GM19463 (cell line): ENCODE measurements around the gene MAB21L4.

Experiments used
- ATAC-seq: cut with Tn5 transposase; IDR thresholded peaks from one replicate; pipeline ENCODE4 v1.9.1; 2021; ENCODE audit warnings: mild to moderate bottlenecking, moderate library complexity; ENCODE audit not compliant: unreplicated experiment

MAB21L4 gene

DNA sequence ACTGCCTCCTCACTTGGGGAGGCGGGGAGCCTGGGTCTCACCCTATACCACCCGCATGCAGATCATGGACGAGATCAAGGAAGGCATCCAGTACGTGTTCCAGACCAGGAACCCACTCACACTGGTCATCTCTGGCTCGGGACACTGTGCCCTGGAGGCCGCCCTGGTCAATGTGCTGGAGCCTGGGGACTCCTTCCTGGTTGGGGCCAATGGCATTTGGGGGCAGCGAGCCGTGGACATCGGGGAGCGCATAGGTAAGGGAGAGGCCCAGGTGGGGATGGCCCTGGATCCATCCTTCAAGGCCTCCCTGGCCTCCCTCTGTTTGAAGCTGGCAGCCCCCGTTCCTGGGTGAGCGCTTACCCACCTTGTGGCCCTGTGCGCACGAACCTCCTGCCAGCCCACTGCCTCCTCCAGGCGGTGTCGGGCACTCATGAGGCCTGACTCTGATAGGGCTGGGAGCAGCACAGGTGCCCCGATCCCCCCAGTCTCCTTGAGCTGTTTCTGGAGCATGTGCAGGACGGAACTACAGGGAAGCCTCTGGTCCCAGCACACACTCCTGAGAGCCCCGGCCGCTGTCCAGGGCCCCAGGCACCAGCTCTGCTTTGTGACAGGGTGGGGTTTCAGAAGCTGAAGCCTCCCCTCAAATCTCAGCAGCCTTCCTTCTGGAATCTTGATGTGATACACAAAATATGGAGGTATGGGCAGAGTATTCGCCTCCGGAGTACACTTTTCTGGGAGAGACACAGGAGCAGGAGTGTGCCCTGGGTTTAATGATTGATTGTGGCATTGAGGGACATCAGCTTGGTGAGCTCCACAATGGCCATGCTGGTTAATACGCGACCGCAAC is 26.6 kb downstream of the MAB21L4 start:
- no peak for ATAC-seq

DNA sequence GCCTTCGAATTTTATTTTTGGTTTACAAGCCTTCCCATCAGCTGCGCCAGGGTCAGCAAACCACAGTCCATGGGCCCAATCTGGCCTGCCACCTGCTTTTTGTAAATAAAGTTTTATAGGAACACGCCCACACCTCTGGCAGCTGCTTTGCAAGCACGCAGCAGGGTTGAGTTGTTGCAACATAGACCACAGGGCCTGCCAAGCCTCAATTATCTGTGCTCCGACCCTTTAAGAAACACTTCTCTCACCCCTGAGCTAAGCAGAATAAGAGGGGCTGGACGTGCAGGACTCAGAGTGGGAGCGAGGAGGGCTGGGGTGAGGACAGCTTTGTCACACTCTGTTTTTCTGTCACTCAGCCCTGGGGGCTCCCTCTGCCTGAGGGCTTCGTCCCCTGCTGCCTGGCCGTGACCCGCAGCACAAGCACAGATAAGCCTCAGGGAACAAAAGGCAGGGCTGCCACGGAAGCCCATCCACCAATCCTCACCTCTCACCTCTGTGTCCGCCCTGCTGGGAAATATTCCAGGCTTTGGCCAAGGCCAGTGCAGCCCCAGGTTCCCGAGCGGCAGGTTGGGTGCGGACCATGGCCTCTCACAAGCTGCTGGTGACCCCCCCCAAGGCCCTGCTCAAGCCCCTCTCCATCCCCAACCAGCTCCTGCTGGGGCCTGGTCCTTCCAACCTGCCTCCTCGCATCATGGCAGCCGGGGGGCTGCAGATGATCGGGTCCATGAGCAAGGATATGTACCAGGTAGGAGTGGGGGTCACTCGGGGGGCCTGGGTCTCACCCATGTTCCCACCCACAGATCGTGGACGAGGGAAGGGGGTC is 27.5 kb downstream of the MAB21L4 start, which contains the start of gene AGXT:
Gene AGXT (plus strand): TSS at position 539 of the 823 bp plus-strand sequence. CDS start 42 bp downstream, at position 581.
- no peak for ATAC-seq

DNA sequence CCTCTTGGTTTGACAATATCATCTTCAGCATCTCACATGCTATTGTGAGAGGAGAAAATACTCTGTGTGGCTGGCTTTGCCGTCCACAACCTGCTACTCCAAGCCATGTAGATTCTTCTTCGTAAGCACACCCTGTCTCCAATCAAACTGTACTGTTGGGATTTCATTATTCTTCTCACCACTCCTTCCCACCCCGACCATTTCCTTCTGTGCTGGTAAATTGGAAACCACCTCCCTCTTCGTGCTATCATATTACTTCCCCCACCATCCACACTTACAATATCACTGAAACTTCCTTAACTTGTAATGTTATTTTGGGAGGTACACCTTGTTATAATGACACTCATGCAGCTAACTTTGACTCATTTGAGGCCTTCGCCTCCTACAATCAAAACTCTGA is 30.6 kb downstream of the MAB21L4 start:
- ATAC-seq: no peak

DNA sequence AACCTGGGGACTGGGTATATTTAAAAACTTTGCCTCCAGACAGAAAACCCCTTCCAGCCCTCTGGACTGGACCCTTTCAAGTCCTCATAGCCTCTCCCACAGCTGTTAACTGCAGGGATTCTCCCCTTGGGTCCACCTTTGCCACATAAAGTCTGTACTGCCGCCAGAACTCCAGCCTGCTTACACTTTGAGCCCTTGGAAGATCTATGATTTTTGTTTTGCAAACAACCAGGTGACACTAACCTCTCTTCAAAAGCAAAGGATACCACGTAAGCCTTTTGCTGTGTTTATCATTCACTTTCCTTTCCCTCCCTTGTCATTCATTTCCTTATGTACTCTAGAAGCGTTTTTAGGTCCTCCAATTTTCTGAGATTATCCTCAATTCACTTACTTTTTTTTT is 31.5 kb downstream of the MAB21L4 start:
- no peak for ATAC-seq

DNA sequence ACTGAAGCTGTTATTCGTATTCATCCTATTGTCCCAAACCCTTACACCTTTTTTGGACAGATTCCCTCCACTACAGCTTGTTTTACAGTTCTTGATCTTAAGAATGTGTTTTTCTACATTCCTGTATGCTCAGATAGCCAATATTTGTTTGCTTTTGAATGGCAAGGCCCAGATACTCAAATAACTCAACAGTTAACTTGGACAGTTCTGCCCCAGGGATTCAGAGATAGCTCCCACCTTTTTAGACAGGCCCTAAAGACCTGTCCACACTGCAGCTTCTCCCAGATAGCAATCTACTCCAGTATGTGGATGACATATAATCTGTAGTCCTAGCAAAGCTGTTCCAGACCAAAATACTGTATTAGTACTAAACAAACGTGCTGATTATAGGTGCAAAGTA is 34.4 kb downstream of the MAB21L4 start:
- ATAC-seq: no peak

DNA sequence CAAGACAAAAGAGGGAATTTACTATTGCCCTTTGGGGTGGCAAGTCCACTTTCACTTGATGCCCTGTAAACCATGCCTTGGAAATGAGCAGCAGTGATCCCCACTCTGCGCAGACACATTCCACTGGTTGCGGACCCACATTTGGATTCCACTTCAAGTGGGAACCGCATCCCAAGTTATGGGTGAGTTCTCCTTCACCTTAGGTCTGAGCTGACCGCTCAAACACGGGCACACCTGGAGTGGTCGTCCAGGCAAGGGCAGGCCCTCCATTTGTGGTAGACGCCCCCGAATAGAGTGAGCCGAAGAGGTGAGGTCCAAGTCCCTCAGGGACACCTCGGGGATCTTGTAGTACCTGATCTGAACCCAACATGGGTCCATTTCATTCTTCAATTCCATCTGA is 37.1 kb downstream of the MAB21L4 start:
- ATAC-seq: no peak

DNA sequence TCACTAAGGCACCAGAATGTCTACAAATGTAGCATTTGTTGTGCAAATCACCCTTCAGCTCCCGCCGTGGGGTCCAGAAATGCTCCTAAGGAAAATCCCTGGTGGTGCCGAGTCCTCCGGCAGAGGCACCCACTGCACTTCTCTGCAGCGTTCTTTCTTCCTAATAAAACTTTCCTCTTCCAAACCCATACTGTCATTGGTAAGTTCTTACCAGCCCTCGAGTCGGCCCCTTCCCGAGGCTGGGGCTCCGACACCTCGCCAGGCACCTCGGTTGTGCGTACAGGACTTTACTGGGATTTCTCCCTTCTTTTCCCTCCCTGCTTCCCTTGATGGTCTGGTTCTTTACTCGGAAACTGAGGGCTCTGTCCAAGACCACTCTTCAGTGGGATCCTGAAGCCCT is 37.6 kb downstream of the MAB21L4 start:
- ATAC-seq: no peak

DNA sequence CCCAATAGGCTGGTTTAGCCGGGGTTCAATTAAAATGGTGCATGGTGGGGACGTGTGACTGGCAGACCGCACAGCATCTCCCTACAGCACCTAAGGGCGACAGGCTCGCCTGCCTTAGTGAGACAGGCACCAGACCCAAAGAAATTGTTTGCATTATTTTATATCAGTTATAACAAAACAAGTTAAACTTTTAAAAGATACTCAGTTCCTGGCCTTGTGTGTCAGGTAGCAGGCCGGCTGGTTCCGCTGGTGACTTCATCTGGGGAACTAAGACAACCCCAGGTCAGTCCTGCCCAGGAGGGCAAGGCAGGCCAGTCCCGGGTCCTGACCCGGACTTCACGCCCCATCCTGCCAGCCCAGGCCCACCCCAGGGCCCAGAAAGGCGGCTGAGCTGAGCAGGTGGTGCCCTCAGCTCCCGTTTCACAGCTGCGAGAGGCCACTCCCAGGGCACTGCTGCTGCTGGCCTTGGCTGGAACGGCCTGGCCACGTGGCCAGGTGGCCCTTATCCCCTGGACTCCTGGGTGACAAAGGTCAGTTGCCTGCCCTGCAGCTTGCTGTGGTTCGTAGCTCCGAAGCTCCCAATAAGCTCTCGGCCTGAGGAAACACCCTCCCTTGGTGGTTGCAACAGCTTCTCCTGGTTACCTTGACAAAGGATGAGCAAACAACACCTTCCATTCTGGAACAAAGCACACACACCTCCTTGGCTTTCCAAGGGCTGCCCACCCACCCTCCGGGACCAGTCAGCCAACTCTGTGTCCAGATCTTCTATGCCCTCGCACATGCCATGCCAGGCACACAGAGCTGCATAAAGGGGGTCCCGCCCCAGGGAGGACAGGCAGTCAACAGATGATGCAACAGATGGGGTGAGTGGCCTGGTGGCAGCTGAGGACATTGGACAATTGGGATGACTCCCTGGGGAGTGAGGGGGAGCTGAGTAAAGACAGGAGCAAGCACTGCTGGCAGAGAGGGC is 38.6 kb downstream of the MAB21L4 start:
- ATAC-seq: no peak

DNA sequence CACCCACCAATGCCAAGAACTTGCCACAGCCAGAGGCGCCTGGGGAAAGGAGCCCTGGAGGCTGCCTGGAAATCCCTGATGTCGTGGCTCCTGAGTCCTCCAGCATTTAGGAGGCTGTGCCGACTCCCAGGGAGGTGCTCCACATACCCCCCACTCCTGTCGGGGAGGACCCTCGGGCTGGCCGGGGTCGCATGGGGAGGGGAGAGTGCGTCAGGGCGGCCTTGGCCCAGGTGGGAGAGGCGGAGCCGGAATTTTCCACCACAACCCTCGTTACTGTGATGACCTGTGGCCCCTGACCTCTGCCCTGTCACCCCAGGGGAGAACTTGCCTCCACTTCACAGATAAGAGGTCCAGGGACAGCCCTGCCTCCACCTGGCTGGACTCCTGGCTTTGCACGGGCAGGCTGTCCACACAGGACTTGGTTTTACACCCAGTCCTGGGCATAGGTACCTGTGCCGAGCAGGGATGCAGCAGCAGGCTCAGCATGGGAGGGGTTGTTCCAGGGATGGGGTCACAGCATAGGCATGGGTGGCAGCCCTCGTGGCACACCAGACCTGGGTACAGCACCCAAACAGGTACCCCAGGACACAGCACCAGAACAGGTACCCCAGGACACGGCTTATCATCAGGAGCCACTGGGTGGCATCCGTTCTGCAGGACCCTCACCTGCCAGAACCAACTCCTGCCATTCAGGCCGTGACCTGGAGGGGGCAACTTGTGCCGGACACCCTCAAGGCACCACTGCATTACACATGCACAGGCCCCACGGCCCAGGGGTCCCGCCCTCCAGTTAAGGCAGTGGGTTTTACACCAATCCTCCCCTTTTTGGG is 39.6 kb downstream of the MAB21L4 start:
- no peak for ATAC-seq

DNA sequence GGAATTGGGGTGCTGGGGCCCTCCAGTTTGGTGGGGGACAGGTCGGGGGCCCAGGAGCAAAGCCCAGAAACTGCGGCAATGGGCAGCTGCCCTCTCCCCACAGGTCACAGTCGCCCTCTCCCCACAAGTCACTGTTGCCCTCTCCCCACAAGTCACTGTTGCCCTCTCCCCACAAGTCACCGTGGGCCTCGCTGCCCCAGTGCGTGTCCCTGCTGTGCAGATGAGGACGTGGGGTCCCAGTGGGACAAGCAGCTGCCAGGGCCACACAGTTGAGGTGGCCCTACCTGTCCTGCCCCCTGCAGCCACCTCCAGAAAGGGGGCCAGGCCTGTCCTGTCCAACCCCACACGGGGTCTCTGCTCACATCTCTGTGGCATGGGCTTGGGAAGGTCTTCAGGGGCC is 40.3 kb downstream of the MAB21L4 start:
- no peak for ATAC-seq

DNA sequence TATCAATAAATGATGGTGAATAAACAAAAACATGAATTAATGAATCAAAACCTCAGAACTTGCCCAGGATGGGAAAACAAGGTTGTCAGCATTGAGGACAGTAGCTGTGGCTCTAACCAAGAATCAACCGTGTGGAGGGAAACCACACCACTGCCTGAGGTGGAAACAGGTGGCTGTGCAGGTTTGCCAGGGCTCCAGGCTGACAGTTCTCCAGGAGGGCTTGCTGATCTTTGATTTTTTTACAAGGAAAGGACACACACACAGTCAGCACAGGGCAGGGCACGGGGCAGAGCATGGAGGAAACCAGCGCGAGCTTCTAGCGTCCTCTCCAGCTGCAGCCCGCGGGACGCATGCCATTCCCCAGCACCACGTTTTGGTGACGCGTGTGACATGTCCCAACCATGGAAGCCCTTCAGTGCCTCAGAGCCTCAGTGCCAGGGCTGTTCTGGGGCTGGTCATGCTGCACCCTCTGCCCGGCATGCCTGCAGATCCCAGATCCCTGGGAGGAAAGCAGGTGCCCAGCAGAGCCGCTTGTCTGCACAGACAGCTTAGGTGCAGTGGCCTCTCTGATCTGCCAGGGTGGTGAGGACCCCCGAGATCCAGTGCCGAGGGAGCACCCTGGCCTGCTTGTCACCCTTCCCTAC is 43.2 kb downstream of the MAB21L4 start:
- ATAC-seq: no peak

DNA sequence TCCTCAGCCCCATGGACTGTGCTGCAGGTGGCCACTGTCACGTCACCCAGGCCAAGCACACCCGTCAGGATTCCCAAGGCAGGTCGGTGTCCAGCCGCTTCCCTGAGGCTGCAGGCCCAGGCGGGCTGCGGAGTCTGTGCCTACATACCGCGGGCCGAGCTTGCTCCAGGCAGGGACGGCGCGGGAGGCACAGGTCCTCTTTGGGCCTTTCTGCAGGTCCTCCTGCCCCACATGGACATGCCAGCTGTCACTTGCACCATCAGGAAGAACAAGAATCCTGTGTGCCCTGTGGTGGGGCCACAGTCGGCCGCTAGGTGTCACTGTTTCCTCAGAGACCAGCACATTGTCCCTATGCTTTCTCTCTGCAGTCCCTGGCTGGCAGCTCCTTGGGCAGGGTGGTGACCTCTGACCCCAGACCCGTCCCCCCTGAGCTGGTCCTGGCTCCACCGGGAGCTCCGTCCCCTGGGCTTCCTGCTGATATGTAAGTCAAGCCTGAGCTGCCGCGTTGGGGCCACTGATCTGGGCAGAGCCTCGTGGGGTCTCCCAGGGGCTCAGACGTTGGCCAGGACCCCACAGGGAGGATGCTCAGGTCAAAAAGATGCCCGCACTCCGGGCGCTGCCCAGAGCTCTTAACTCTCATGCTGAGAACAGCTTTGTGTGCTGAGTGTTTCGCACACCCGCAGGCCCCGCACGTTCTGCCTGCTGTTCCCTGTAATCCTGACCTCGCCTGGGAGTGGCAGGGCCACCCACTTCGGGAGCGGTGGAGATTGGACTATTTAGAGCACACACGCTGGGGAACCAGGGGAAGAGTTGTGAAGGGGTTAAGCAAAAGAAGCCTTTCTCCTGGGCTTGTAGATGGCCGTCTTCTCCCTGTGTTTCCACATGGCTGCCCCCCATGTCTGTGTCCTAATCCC is 44.6 kb downstream of the MAB21L4 start:
- ATAC-seq: no peak

DNA sequence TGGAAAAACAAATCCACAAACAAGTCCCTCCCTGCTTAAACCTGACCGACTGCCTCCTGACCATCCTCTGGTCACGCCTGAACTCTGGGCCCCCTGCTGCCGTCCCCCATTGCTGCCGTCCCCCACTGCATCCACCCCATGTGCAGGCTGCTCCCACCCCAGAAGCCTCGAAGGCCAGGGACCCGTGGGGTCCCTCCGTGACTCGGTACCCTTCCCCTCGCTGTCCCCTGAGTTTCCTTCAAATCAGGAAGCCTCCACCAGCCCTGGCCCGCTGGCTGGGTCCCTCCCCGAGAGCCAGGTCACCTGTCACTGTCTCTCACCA is 45.2 kb downstream of the MAB21L4 start:
- ATAC-seq: no peak

DNA sequence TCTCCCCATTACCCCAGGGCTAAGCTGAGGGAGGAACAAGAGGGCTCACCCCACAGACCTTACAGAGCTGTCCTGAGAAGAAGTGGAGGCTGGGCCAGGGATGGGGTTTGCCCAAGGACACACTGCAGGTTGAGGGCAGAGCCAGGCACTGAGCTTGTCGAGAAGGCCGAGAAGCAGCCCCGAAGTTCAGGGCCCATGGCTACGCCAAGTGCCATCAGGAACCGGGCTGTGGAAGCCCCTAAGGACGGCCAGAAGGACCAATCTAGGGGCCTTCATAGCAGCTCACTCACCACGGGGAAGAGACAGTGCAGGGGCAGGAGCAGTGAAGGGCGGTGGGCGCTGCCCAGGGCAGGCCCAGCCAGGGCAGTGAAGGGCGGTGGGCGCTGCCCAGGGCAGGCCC is 45.9 kb downstream of the MAB21L4 start:
- no peak for ATAC-seq

DNA sequence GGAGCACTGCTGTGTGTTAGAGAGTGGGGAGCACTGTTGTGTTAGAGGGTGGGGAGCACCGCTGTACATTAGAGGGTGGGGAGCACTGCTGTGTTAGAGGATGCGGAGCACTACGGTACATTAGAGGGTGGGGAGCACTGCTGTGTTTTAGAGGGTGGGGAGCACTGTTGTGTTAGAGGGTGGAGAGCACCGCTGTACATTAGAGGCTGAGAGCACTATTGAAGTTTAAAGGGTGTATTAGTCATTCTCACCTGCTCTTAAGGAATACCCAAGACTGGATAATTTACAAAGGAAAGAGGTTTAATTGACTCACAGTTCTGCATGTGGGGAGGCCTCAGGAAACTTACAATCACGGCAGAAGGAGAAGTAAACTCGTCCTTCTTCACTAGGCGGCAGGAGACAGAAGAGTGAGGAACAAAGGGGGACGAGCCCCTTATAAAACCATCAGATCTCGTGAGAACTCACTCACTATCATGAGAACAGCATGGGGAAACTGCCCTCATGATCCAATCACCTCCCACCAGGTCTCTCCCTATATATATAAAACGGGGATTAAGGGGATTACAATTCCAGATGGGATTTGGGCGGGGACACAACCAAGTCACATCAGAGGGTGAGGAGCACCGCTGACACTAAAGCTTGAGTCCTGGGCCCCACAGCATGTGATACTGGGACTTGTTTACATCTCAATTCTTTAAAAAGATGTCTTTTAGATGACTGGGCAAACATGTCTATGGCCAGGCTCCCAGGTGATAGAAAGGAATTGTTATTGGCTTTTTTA is 46.9 kb downstream of the MAB21L4 start:
- no peak for ATAC-seq

DNA sequence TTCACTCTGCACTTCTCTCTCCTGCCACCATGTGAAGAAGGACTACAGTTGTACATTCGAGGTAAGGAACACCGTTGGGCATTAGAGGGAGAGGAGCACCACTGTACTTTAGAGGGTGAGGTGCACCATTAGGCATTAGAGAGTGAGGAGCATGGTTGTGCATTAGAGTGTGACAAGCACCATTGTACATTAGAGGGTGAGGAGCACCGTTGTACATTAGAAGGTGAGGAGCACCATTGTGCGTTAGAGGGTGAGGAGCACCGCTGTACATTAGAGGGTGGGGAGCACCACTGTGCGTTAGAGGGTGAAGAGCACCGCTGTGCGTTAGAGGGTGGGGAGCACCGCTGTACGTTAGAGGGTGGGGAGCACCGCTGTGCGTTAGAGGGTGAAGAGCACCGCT is 48.1 kb downstream of the MAB21L4 start:
- no peak for ATAC-seq

DNA sequence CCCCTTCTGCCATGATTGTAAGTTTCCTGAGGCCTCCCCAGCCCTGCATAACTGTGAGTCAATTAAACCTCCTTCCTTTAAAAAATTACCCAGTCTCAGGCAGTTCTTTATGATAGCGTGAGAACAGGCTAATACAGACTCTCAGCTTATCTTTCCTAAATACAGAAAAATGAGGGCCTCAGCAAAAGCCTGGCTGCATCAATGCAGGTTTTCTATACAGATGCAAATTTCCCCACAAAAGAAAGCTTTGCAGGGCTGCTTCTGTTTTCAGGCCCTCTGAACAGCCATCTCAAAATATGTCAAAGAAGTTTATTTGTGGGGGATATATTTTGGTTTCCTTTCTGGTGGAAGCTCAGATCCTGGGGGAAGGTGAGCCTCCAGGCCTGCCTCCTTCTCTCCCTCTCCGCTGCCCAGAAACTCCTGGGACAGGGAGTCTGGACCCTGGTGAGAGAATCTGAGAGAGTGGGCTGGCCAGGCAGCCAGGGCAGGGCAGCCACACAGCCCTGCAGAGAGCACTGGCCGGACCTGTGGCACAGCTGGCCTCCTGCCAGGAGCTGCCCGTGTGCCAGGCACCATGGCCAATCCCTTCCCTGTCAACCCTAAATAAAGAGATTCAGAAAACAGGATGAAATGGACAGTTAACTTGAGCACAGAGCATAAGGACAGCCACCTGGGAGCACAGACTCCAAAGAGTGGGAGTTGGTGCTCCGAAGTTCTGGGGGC is 48.9 kb downstream of the MAB21L4 start:
- ATAC-seq: no peak
